SW480 (cell line): ENCODE measurements around the gene AVPI1.
"Not testable (repeated sequence)": the region's sequence is repeated elsewhere in the genome, so short reads cannot be mapped to it uniquely, and the experiment has no call there.

Experiments
- DNase-seq: peaks from one replicate; pipeline ENCODE4 v3.0.0-alpha.2; 2016; ENCODE audit warnings: low spot score

The AVPI1 gene

GRCh38 chr10:97711640-97712572, 24.9 kb upstream of the AVPI1 start:
- DNase-seq = no peak

DNA sequence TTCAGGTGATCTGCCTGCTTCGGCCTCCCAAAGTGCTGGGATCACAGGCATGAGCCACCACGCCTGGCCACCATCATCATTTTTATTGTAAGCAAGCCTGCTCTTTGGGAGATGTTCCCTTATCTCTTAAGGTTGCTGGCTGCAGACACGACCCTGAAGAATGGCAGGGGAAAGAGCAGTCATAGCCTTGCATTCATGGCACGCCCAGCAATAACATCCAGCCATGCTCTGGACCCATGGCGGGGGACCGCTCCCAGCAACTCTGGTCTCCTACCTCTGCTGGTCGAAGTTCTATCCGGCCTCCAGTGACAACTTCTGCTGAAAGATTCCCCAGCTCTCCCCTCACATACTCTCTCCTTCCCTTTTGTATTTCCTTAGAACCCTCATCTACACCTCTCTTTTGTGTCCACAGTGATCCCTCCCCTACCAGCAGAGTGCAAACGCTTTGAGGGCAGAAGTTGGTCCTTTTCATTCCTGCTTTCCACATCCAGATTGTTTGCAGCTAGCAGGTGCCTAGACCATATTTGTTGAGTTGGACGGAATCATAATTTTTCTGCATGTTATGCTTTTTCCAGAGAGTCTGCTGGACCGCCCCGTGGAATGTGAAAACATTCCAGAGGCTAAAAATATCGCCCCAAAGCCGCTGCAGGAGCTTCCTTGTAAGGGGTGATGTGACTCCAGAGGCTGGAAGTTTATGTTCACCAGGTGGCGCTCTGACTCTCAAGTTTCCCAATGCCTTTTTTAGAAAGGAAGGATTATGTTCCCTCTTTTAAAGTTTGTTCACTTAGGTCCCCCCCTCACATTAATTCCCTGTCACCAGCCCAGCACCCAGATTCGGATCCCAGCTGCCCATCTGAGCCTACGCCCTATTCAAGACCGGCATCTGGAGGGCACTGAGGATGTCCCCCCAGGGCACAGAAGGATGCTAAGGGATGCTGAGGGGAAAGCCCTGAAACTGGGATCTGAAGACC, 22.2 kb upstream of the AVPI1 start:
- peak; percentile 57 for DNase-seq

DNA sequence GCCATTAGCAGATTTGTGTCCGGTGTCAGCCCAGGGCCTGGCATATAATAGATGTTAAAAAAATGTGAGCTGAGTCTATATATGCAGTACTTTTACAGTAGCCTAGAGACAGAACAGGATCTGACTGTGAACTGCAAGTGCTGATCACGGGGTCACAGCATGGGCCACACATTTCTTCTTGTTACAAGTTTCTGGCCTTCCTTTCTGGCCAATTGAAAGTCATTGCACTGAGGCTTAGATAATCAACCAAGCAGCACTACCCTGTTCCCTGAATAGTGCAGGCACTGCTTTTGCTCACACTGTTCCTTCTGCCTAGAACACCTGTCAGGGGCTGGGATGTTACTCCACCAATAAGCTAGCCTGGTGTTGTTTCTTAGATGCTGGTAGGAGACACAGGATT, 21.1 kb upstream of the AVPI1 start:
- DNase-seq = no peak

DNA sequence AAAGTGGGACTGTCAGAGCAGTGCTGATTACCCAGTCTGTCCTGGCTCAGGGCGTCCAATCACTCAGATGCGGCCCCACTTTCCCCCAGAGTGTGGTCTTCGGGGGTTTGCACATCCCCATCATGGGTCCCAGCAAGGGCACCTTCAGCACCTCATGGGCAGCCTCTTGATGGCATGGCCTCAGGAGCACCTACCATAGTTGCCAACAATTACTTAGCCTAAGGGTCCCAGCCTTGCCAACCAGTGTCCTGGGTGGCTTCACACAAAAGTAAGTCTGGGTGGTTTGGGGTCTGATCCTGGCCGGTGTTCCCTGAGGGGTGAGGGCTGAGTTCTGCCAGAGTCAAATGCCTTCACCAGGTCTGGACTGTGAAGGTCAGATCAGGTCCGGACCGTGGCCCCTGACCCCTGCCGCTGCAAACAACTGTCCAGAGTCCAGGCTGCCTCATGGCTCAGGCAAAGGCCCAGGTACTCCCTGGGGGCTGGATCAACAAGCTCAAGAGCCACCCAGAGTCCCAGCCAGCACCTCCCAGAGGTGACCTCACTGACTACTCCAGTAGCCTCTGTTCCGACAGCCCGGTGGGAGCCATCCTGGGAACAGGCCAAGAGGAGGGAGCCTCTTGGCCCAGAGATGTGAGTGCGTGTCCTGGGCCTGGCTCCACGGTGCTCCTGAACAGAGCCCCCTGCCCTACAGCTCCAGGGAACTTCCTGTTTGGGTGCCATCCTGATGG, 20.3 kb upstream of the AVPI1 start:
- no peak for DNase-seq

GRCh38 chr10:97705006-97705670, 18.1 kb upstream of the AVPI1 start:
- no peak for DNase-seq

DNA sequence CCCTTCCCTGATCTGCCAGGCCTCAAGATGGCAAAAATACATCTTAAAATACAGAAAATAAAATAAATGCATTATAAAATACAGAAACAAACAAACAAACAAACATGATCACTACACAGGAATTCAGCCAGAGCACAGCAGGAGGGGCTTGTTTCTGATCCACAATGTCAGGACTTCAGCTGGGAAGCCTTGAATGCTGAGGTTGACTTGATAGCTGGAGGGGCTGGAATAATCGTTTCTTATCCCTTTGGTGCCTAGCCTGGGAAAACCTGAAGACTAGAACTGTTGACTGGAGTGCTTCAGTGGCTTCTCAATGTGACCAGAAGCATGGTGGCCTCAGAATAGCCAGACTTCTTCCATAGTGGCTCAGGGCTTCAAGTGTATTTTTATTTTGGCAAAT, 17.3 kb upstream of the AVPI1 start:
- DNase-seq = no peak

DNA sequence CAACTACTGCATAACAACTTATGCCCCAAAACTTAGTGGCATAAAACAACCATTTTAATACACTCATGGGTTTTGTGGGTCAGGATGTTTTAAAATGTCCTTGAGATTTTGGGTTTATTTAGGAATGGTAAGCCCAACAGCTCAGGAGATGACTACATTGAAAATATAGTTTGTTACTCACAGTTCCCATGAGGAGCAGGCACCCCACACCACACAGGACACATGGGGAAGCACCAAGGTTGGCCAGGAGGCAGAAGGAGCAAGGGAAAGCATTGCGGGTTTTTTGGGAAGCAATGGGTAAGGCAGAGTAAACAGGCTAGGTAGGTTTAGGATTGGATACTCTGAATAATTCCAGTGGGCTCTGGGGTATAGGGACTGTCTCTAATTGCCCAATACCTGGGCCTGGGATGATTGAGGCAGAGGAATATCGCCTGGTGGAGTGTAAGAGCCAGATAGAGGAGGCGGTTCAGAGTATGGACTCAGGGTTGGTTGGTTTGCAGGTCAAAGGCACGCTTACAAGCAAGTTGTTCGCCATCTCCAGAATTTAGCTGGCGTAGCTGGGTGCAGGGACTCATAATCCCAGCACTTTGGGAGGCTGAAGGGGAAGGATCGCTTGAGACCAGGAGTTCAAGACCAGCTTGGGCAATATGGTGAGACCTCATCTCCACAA, 16.5 kb upstream of the AVPI1 start:
- no peak for DNase-seq

- DNase-seq = peak; percentile 78
Observed at GRCh38 chr10:97701438-97702069, 14.5 kb upstream of the AVPI1 start.

- not testable (repeated sequence) for DNase-seq
Observed at GRCh38 chr10:97698072-97698655, 11.1 kb upstream of the AVPI1 start.

- no peak for DNase-seq
Observed at GRCh38 chr10:97690133-97690532, 3.1 kb upstream of the AVPI1 start.

- peak; percentile 98 for DNase-seq
Observed at GRCh38 chr10:97689559-97690020, 2.5 kb upstream of the AVPI1 start.

DNA sequence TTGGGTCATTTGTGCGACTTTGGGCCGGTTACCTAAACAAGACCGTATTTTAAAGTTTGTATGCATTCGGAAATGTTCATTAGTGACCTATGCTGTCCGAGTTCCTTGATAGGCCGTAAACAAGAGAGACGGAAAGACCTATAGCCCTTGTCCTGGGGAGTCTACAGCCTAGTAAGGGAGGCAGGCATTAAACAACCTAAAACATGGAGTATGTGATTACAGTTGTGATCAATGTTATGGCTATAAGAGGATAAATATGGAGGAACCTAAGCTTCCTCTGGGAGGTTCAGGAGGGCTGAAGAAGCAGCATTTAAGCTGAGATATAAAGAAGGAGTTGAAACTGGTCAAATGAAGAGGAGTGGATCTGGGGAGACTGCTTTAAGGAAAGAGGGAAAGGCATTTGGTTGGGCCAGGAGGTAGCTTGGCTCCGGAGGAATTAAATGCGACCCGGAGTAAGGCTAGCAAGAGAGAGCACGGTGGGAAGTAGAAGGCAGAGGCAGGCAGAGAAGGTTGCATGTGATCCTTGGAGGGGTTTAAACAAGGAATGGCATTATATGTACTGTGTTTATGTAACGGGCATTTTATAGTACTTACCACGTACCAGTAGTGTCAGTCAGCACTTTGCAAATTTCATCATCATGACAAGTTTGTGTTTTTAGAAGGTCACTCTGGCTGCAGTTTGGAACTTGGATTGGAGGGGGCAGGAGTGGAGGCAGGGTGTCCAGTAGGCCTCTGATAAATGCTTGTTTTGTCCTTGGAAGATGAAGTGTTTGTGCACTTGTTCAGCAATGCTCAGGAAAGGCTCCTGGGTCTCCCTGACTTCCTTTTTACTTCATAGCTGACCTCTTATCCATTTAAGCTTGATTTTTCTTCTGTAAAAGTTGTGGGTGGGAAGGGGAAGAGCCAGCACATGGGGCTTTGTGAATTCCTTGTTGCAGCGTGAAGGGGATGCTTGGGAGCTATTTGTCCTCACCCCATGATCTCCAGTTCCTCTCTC, 1.0 kb upstream of the AVPI1 start:
- DNase-seq = peak; percentile 37

GRCh38 chr10:97686301-97686961, 610 bp downstream of the AVPI1 start:
- DNase-seq = no peak

DNA sequence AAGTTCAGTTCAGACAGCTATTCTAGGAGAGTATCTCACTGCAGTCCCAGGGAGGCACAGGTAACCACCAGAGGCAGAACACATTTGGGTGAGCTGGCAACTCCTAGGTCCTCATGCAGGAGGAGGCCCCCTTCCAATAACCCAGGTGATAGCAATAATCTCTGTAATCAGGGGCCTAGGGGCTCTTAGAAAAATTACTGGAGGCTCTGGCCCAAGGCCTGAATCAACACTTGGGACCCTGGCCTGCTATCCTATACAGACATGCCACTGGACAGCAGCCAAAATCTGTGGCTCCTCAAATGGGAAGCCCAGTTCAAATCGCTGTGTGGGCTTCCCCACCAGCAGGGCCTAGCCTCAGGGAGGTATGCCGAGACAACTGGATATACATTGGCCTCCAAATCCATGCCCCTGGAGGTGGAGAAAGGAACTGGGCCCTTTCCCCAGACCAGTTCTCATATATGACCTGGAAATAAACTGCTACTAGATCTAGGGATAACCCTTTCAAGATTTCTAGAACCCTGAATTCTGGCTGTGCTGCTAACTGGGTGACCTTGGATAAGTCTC, 1.6 kb downstream of the AVPI1 start:
- DNase-seq = peak; percentile 39

- no peak for DNase-seq
Observed at GRCh38 chr10:97684866-97685394, 2.1 kb downstream of the AVPI1 start.

- DNase-seq = not testable (repeated sequence)
Observed at GRCh38 chr10:97684368-97684713, 2.7 kb downstream of the AVPI1 start.

- no peak for DNase-seq
Observed at GRCh38 chr10:97683556-97684367, 3.3 kb downstream of the AVPI1 start.
